ELR (cell line): ENCODE data around the gene AEBP1.

Source experiments
- DNase-seq: peaks from one replicate; pipeline ENCODE4 v3.0.0-alpha.2; 2015; ENCODE audit warnings: low read depth

Gene AEBP1

GRCh38 chr7:44067064-44067951, 36.8 kb upstream of the AEBP1 start:
- DNase-seq = peak; percentile 24

GRCh38 chr7:44068054-44068453, 36.1 kb upstream of the AEBP1 start:
- DNase-seq = peak; percentile 35

- no peak for DNase-seq
Observed at GRCh38 chr7:44071726-44072363, 32.3 kb upstream of the AEBP1 start.

GRCh38 chr7:44072364-44073231, 31.5 kb upstream of the AEBP1 start:
- peak; percentile 100 for DNase-seq

- peak; percentile 99 for DNase-seq
Observed at GRCh38 chr7:44073664-44074348, 30.3 kb upstream of the AEBP1 start.

GRCh38 chr7:44074349-44074695, 29.8 kb upstream of the AEBP1 start:
- DNase-seq = peak; percentile 66

- DNase-seq = no peak
Observed at GRCh38 chr7:44075296-44076075, 28.7 kb upstream of the AEBP1 start.

GRCh38 chr7:44076101-44076895, 27.8 kb upstream of the AEBP1 start:
- no peak for DNase-seq

GRCh38 chr7:44077061-44077460, 27.1 kb upstream of the AEBP1 start:
- DNase-seq = no peak

- DNase-seq = no peak
Observed at GRCh38 chr7:44077681-44078091, 26.5 kb upstream of the AEBP1 start.

- no peak for DNase-seq
Observed at GRCh38 chr7:44078521-44078920, 25.6 kb upstream of the AEBP1 start.

GRCh38 chr7:44079331-44080021, 24.7 kb upstream of the AEBP1 start:
- no peak for DNase-seq

- DNase-seq = no peak
Observed at GRCh38 chr7:44080118-44080517, 24.0 kb upstream of the AEBP1 start.

- no peak for DNase-seq
Observed at GRCh38 chr7:44080686-44081265, 23.4 kb upstream of the AEBP1 start.

GRCh38 chr7:44081266-44081748, 22.8 kb upstream of the AEBP1 start:
- DNase-seq = no peak

- DNase-seq = peak; percentile 100
Observed at GRCh38 chr7:44082541-44083207, 21.5 kb upstream of the AEBP1 start.

- DNase-seq = no peak
Observed at GRCh38 chr7:44083796-44084195, 20.3 kb upstream of the AEBP1 start.

- DNase-seq = no peak
Observed at GRCh38 chr7:44084701-44085100, 19.4 kb upstream of the AEBP1 start.

GRCh38 chr7:44085546-44085945, 18.6 kb upstream of the AEBP1 start:
- no peak for DNase-seq
